ENCODE measurements around the gene BAIAP2. TPM values are rescaled to one million over a fixed set of nuclear protein-coding genes. Genes with fewer than 3 reads are reported as not detected.

BAIAP2 gene
- total and polyA plus RNA-seq, 5 experiments from 2014 or later = 2.2 to 11.7 (median 6.9) TPM

DNA sequence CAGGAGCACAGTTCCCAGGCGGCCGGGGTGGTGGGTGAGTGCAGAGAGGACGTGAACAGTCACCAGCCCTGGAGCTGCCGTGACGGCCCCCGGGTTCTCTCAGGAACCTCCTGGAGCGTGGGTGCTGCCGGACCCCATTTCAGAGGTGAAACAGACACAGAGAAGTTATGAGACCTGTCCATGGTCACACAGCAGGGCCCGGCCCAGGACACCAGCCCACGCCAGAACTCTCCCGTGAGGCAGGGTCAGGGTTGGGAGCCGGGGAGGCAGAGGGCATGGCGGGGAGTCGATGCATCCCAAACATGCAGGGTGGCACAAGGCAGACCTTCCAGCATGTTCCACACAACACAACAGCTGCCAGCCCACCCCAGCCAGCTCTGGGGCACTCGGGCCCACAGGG, 126.6 kb downstream of the BAIAP2 start:
- no peak for DNase-seq
- no peaks in the 10 kb centered on the region for H3K36me3 Mint-ChIP-seq
- POLR2A ChIA-PET = no interaction called here
- no peak overlapping the region for H3K27ac Mint-ChIP-seq
- H3K4me1 Mint-ChIP-seq = peaks cover 3 to 31% (median 15%) of the 10 kb centered on the region in 4 donors
- ATAC-seq = no peak
- peak overlapping the region in 1 of 10 donors; percentile 66 for H3K4me3 Mint-ChIP-seq
- no peaks in the 10 kb centered on the region for H3K9me3 Mint-ChIP-seq
- H3K27me3 Mint-ChIP-seq = peaks cover 0 to 14% (median 3%) of the 10 kb centered on the region in 5 donors

DNA sequence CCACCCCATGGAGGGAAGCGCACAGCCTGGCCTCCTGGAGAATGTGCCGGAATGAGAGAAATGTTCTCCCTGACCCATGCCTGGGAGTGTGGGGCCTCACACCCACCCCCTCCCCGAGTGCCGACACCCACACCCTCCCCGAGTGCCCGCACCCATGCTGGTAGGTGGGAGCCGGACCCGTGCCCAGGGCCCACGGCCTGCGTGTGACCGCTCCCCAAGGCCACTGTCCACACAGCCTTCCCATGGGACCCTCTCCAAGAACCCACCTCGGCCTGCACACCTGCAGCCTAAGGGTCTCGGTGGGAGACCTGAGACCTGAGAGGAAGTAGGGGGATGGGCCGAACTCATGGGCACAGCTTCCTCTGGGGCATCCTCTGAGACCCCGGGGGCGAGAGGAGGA, 127.0 kb downstream of the BAIAP2 start:
- Mint-ChIP-seq H3K4me3 (peak overlapping the region in 1 of 10 donors; percentile 66), H3K4me1 (peaks cover 3 to 31% (median 15%) of the 10 kb centered on the region in 4 donors), H3K9me3 (no peaks in the 10 kb centered on the region), H3K36me3 (no peaks in the 10 kb centered on the region), H3K27me3 (peaks cover 0 to 14% (median 3%) of the 10 kb centered on the region in 5 donors), H3K27ac (no peak overlapping the region)
- ATAC-seq (no peak), DNase-seq (no peak)
- POLR2A ChIA-PET = no interaction called here

GRCh38 chr17:81162491-81162890, 127.5 kb downstream of the BAIAP2 start:
- Mint-ChIP-seq H3K27ac (no peak overlapping the region), H3K4me3 (no peak overlapping the region), H3K9me3 (no peaks in the 10 kb centered on the region), H3K4me1 (peaks cover 4 to 37% (median 17%) of the 10 kb centered on the region in 4 donors), H3K36me3 (no peaks in the 10 kb centered on the region), H3K27me3 (peaks cover 0 to 16% (median 5%) of the 10 kb centered on the region in 5 donors)
- POLR2A ChIA-PET = no interaction called here
- no peak for ATAC-seq
- DNase-seq = no peak

- Mint-ChIP-seq H3K36me3 (no peaks in the 10 kb centered on the region), H3K4me1 (peaks cover 4 to 37% (median 17%) of the 10 kb centered on the region in 4 donors), H3K9me3 (no peaks in the 10 kb centered on the region), H3K4me3 (peak overlapping the region in 1 of 10 donors; percentile 35), H3K27ac (no peak overlapping the region), H3K27me3 (peaks cover 0 to 18% (median 5%) of the 10 kb centered on the region in 5 donors)
- POLR2A ChIA-PET = no interaction called here
- ATAC-seq (no peak), DNase-seq (no peak)
These were observed 128.2 kb downstream of the BAIAP2 start for GRCh38 chr17:81163051-81163695.

GRCh38 chr17:81163703-81164370, 128.9 kb downstream of the BAIAP2 start:
- POLR2A ChIA-PET = no interaction called here
- Mint-ChIP-seq H3K4me3 (peak overlapping the region in 3 of 10 donors; percentile 45 to 71 (median 55)), H3K27ac (peak overlapping the region in 1 of 10 donors; percentile 58), H3K9me3 (no peaks in the 10 kb centered on the region), H3K36me3 (no peaks in the 10 kb centered on the region), H3K27me3 (peaks cover 0 to 18% (median 5%) of the 10 kb centered on the region in 5 donors), H3K4me1 (peaks cover 4 to 37% (median 17%) of the 10 kb centered on the region in 4 donors)
- DNase-seq (no peak), ATAC-seq (no peak)

DNA sequence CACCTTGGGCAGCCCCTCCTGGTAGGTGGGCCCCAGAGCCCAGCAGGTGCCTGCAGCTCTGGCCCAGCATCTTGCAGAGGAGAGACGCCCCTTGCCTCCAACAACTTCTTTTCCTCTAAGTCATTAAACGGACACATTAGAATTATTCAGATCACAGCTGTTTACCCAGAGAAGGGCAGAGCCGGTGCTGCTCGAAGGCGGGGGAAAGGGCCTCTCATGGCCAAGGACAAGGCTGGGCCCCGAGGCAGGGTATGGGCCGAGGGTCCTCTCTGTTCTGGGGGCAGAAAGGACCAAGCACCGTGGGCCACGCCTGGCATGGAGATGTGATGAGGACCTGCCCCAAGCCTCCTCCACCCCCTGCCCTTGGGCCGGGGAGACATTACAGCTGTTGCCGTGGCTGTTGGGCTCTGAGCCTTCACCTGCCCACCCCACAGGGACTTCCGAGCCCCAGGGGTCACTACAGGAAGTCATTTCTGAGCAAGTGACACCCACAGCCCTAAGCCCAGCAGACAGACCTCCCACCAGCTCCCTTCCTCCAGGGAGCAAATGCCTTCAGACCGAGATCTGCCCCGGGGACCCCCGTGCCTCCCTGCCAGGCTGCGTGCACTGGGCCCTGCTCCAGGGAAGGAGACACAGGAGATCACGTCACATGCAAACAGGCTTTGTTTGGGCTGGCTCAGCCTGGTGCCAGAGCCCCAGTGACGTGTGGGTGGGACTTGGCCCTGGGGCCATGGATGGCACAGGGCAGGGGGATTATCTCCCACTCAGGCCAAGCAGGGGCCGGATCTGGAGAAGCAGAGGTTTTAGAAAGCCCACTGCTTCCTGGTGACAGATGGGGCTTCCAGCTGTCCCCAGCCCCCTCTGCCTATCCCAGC, 129.7 kb downstream of the BAIAP2 start:
- H3K4me3 Mint-ChIP-seq = peak overlapping the region; percentile 18 to 71 (median 54)
- POLR2A ChIA-PET = no interaction called here
- no peaks in the 10 kb centered on the region for H3K9me3 Mint-ChIP-seq
- H3K4me1 Mint-ChIP-seq = peaks cover 4 to 37% (median 16%) of the 10 kb centered on the region in 4 donors
- peaks cover 0 to 18% (median 5%) of the 10 kb centered on the region in 5 donors for H3K27me3 Mint-ChIP-seq
- DNase-seq (no peak), ATAC-seq (no peak)
- peak overlapping the region in 1 of 10 donors; percentile 58 for H3K27ac Mint-ChIP-seq
- H3K36me3 Mint-ChIP-seq = no peaks in the 10 kb centered on the region

- no peaks in the 10 kb centered on the region for H3K9me3 Mint-ChIP-seq
- POLR2A ChIA-PET = interaction anchor here (0.6 kb wide), 1 partner anchor 75 kb away, joined by 3 read pairs; no protein-coding TSS in a partner anchor
- H3K27me3 Mint-ChIP-seq = peaks cover 0 to 18% (median 5%) of the 10 kb centered on the region in 5 donors
- ATAC-seq (peak; percentile 35 to 37), DNase-seq (peak in 1 of 10 donors; percentile 32)
- H3K4me3 Mint-ChIP-seq = peak within 1 kb of the TSS; percentile 18 to 78 (median 58)
- H3K4me1 Mint-ChIP-seq = peaks cover 4 to 34% (median 16%) of the 10 kb centered on the region in 4 donors
- peak within 1 kb of the TSS in 1 of 10 donors; percentile 58 for H3K27ac Mint-ChIP-seq
- H3K36me3 Mint-ChIP-seq = no peaks in the 10 kb centered on the region
These were observed 130.5 kb downstream of the BAIAP2 start, which contains the start of gene PVALEF for GRCh38 chr17:81165246-81166032. PVALEF (plus strand) TSS chr17:81165507; CDS start chr17:81181227, 15,720 bp downstream.

DNA sequence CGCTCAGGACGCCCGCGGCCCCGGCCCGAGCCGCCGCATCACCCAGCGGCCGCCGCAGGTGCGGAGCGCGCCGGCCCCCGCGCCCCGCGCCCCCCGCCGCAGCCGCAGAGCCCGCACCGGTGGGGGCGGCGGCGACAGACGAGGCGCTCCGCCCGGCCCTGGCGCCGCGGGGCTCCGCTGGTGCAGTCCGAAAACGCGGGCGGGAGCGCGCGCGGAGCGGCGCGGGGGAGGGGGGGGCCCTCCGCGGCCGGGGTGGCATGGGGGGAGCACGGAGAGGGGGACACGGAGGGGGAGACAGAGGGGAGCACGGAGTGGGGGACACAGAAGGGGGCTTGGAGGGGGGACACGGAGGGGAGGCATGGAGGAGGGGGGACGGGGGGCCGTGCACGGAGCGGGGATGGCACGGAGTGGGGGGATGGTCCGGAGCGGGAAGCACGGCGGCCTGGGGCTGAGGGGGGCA, 131.1 kb downstream of the BAIAP2 start, which contains the start of gene AATK:
Gene AATK (minus strand): TSS at position 189 of the 460 bp plus-strand sequence. CDS start 229 bp downstream, outside the sequence.
- peak within 1 kb of the TSS in 1 of 10 donors; percentile 82 for H3K27ac Mint-ChIP-seq
- no peak for DNase-seq
- H3K27me3 Mint-ChIP-seq = peaks cover 0 to 16% (median 5%) of the 10 kb centered on the region in 5 donors
- peaks cover 4 to 27% (median 15%) of the 10 kb centered on the region in 4 donors for H3K4me1 Mint-ChIP-seq
- ATAC-seq = peak; percentile 41 to 43
- POLR2A ChIA-PET = interaction anchor here (0.6 kb wide), 1 partner anchor 74 kb away, joined by 3 read pairs; no protein-coding TSS in a partner anchor
- H3K4me3 Mint-ChIP-seq = peak within 1 kb of the TSS in 7 of 10 donors; percentile 33 to 78 (median 63)
- no peaks in the 10 kb centered on the region for H3K9me3 Mint-ChIP-seq
- no peaks in the 10 kb centered on the region for H3K36me3 Mint-ChIP-seq

Small RNA genes within 50 kb of the gene (microRNA-seq; reads per million reads assigned to microRNA genes)
- gene MIR1250 (ENCODE audit: borderline microRNAs expressed) (not detected), gene MIR3065 (ENCODE audit: borderline microRNAs expressed) (not detected), gene MIR338 (ENCODE audit: borderline microRNAs expressed) (not detected), gene MIR657 (ENCODE audit: borderline microRNAs expressed) (not detected)

Other genes with a start within 250 kb of the BAIAP2 start
- 10 to 100 TPM; 40.1 to 47.6 TPM for gene CHMP6, start 43.3 kb upstream of the BAIAP2 start, total RNA-seq
- 10 to 100 TPM; 41.3 to 43.2 (median 41.6) TPM for gene CHMP6, start 43.3 kb upstream of the BAIAP2 start, polyA plus RNA-seq
- not detected for gene PVALEF, start 130.4 kb downstream of the BAIAP2 start, total RNA-seq
- gene PVALEF, start 130.4 kb downstream of the BAIAP2 start, polyA plus RNA-seq = not detected
- under 1 TPM in 1 of 2 experiments, not detected in 1; 0.42 TPM for gene AATK, start 131.1 kb downstream of the BAIAP2 start, total RNA-seq
- gene AATK, start 131.1 kb downstream of the BAIAP2 start, polyA plus RNA-seq = not detected
- 10 to 100 TPM; 10.3 to 12.0 TPM for gene CEP131, start 187.8 kb downstream of the BAIAP2 start, total RNA-seq
- 1 to 10 TPM; 1.1 to 4.4 (median 4.2) TPM for gene CEP131, start 187.8 kb downstream of the BAIAP2 start, polyA plus RNA-seq
- 100 to 1,000 TPM; 122 to 136 TPM for gene TEPSIN, start 203.9 kb downstream of the BAIAP2 start, total RNA-seq
- gene TEPSIN, start 203.9 kb downstream of the BAIAP2 start, polyA plus RNA-seq = 1 to 10 TPM; 2.7 to 2.8 (median 2.8) TPM
- 10 to 100 TPM; 50.8 to 53.3 TPM for gene NDUFAF8, start 204.2 kb downstream of the BAIAP2 start, total RNA-seq
- 100 to 1,000 TPM in 2 of 3 donors, 10 to 100 TPM in 1; 85.2 to 135 (median 107) TPM for gene NDUFAF8, start 204.2 kb downstream of the BAIAP2 start, polyA plus RNA-seq

All from naive thymus-derived CD8-positive, alpha-beta T cell (primary cell).